ENCODE data around the gene TXK. TPM values are rescaled to one million over a fixed set of nuclear protein-coding genes. Genes with fewer than 3 reads are reported as not detected.

TXK gene
- total RNA-seq, 1 experiment from 2014 or later: 0.70 TPM

DNA sequence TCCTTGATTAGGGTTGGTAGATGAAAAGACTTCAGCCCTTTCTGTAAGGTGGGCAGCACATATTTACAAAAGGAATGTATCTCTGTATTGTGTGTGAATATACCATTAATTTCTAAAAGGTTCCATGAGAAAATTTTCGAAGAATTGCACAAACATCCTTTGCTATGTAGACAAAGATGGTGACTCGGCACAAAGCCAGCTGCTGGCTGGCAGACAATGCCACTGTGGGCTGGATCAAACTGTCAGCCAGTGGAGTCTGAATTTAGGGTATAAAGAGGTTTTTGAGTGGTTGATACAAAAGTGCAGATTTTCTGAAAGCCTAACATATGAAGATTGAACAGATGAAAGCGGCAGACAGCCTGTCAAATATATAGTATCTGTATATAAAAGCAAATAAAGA, 5.6 kb upstream of the TXK start (continued):
- TF ChIP-seq MYBL2 (CRISPR knock-in tag; IDR thresholded peaks at IDR 0.05) (no peak), NR3C1 (CRISPR knock-in tag; conservative IDR thresholded peaks at IDR 0.05; ENCODE audit: low read depth) (no peak), ZNF138 (CRISPR knock-in tag; conservative IDR thresholded peaks at IDR 0.05) (no peak), PRDM15 (CRISPR knock-in tag; IDR thresholded peaks at IDR 0.05) (no peak)
- TF ChIP-seq, protein P1, sequence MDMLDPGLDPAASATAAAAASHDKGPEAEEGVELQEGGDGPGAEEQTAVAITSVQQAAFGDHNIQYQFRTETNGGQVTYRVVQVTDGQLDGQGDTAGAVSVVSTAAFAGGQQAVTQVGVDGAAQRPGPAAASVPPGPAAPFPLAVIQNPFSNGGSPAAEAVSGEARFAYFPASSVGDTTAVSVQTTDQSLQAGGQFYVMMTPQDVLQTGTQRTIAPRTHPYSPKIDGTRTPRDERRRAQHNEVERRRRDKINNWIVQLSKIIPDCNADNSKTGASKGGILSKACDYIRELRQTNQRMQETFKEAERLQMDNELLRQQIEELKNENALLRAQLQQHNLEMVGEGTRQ (CRISPR knock-in tag; IDR thresholded peaks at IDR 0.05): no peak
- TF ChIP-seq, protein P2, sequence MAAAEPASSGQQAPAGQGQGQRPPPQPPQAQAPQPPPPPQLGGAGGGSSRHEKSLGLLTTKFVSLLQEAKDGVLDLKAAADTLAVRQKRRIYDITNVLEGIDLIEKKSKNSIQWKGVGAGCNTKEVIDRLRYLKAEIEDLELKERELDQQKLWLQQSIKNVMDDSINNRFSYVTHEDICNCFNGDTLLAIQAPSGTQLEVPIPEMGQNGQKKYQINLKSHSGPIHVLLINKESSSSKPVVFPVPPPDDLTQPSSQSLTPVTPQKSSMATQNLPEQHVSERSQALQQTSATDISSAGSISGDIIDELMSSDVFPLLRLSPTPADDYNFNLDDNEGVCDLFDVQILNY (CRISPR knock-in tag; IDR thresholded peaks at IDR 0.05): no peak

DNA sequence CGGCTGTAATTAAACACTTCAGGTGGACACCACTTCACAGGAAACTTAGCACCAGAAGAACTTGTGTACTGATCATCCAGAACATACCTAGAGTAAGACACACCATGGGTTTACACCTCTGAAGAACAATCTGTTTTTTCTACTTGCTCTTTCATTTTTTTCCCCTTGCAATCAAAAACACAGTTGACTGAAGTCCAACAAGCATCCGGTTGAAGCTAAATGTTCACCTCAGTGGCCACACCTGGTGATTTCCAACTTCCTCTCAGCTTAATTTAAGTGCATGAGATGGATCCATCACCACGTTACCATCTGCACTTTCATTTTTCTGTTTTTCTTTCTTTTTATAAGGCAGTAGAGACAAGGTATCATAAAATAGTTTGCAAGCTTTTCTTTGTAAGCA, 4.9 kb upstream of the TXK start:
- Mint-ChIP-seq H3K9me3 (no peaks in the 10 kb centered on the region), H3K4me1 (no peaks in the 10 kb centered on the region), H3K27ac (no peak overlapping the region; the same call in 1 of the 2 replicates), H3K27me3 (ENCODE audit: low read depth) (no peaks in the 10 kb centered on the region), H3K4me3 (no peak overlapping the region), H3K36me3 (peaks cover 52% of the 10 kb centered on the region)
- DNase-seq (ENCODE audit: low spot score) (no peak), ATAC-seq (no peak)
- ChIA-PET POLR2A (no interaction called here), CTCF (interaction anchor here (0.6 to 3.1 kb wide), 3 partner anchors 11 to 141 kb away, joined by 3 to 16 read pairs (median 3); no protein-coding TSS in a partner anchor)
- no peak for TF ChIP-seq CTCF (IDR thresholded peaks at IDR 0.05)
- TF ChIP-seq TEAD1 (CRISPR knock-in tag; IDR thresholded peaks at IDR 0.05): no peak
- TF ChIP-seq MLX (CRISPR knock-in tag; IDR thresholded peaks at IDR 0.05): no peak
- TF ChIP-seq, protein P2 (CRISPR knock-in tag; IDR thresholded peaks at IDR 0.05): no peak
- no peak for TF ChIP-seq ZNF121 (CRISPR knock-in tag; IDR thresholded peaks at IDR 0.05)
- TF ChIP-seq, protein P3, sequence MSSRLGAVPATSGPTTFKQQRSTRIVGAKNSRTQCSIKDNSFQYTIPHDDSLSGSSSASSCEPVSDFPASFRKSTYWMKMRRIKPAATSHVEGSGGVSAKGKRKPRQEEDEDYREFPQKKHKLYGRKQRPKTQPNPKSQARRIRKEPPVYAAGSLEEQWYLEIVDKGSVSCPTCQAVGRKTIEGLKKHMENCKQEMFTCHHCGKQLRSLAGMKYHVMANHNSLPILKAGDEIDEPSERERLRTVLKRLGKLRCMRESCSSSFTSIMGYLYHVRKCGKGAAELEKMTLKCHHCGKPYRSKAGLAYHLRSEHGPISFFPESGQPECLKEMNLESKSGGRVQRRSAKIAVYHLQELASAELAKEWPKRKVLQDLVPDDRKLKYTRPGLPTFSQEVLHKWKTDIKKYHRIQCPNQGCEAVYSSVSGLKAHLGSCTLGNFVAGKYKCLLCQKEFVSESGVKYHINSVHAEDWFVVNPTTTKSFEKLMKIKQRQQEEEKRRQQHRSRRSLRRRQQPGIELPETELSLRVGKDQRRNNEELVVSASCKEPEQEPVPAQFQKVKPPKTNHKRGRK (CRISPR knock-in tag; IDR thresholded peaks at IDR 0.05; ENCODE audit: borderline replicate concordance): no peak
- TF ChIP-seq PRDM15 (CRISPR knock-in tag; IDR thresholded peaks at IDR 0.05): no peak
- no peak for TF ChIP-seq FOXJ3 (CRISPR knock-in tag; IDR thresholded peaks at IDR 0.05; ENCODE audit: borderline replicate concordance)
- no peak for TF ChIP-seq ARID4B (CRISPR knock-in tag; IDR thresholded peaks at IDR 0.05; ENCODE audit: borderline replicate concordance)
- no peak for TF ChIP-seq NFATC4 (CRISPR knock-in tag; IDR thresholded peaks at IDR 0.05)
- no peak for TF ChIP-seq NFE2L1 (CRISPR knock-in tag; IDR thresholded peaks at IDR 0.05)
- TF ChIP-seq ZNF423 (CRISPR knock-in tag; IDR thresholded peaks at IDR 0.05): no peak
- no peak for TF ChIP-seq ZNF671 (CRISPR knock-in tag; IDR thresholded peaks at IDR 0.05)
